Pons (tissue), 1 donor: ENCODE data around the gene THRAP3.
"Not testable (repeated sequence)": the region's sequence is repeated elsewhere in the genome, so short reads cannot be mapped to it uniquely, and the experiment has no call there.

Experiments used
- DNase-seq: peaks from one replicate; pipeline ENCODE4 v3.0.0-alpha.2; 2016; ENCODE audit warnings: low spot score

THRAP3 gene

DNA sequence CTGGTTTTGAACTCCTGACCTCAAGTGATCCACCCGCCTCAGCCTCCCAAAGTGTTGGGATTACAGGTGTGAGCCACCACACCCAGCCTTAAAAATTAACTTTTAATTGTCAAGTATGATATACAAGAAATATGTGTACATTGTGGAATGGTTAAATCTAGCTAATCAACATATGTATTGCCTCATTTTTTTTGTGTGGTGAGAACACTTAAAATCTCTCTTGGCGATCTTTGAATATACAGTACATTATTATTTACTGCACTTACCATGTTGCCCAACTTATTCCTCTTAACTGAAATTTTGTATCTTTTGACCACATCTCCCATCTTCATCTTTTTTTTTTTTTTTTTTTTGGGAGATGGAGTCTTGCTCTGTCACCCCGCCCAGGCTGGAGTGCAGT lies 23.3 kb downstream of the THRAP3 start:
- no peak for DNase-seq

GRCh38 chr1:36248250-36248894 lies 24.1 kb downstream of the THRAP3 start:
- DNase-seq: no peak

- DNase-seq: no peak
Observed at GRCh38 chr1:36251794-36252481, 27.7 kb downstream of the THRAP3 start.

- DNase-seq: not testable (repeated sequence)
Observed at GRCh38 chr1:36252482-36252824, 28.2 kb downstream of the THRAP3 start.

DNA sequence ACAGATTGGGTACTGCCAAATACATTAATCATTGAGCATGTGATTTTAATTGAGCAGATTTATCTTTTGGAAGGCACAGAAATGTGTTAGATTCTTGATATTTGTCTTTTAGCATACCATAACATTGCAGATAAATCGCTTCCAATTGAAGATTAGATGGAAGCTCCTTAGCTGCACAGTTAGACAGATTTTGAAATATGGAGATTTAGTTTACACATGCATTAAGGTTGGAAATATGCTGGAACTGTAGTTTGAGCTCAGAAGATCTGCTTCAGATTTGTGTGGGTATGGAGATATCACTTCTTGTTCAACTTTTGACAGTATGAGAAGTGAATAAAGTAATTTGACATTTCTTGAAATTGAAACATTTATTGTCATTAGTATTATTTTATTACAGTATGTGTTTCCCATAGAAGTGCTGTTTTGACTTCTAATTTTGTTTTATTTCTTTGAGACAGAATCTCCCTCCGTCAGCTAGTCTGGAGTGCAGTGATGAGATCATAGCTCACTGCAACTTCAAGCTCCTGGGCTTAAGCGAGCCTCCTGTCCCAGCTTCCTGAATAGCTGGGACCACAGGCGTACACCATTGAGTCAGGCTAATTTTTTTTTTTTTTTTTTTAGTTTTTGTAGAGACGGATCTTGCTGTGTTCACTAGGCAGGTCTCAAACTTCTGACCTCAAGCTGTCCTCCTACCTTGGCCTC lies 29.1 kb downstream of the THRAP3 start:
- DNase-seq: no peak

GRCh38 chr1:36256558-36257374 lies 32.5 kb downstream of the THRAP3 start:
- DNase-seq: no peak

- DNase-seq: no peak
Observed at GRCh38 chr1:36257375-36257767, 33.1 kb downstream of the THRAP3 start.

DNA sequence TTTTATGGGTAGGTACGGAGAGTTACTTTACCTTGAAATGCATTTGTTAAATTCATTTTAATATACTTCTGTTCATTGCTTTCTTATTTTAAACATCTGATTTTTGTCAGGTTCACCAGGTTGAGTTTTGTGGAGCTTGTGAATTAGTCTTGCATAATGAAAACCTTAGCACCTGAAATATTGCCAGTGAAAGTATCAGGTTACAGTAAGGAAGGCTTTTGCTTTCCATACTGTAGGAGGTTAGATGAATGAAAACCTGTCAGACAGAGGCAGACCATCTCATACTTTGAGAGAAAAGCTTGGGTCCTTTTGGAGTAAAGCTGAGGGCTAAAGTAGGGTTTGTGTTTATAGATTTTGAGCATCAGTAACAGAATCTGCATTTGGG lies 34.7 kb downstream of the THRAP3 start:
- no peak for DNase-seq

GRCh38 chr1:36268981-36269380 lies 44.7 kb downstream of the THRAP3 start:
- no peak for DNase-seq

DNA sequence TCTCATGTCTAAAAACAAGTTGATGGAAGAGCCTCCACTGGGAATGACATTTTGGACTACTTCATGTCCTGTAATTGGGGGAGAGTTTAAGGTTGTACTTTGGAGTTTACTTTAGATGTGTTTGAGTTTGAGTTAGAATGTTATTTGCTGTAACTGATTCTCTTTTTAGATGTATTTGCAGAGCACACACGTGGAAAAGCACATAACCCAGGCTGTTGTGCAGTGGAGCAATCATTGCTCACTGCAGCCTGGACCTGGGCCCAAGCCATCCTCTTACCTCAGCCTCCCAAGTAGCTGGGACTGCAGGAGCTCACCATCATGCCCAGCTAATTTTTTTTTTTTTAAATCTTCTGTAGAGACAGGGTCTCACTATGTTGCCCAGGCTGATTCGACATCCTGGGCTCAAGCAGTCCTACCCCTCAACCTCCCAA lies 45.2 kb downstream of the THRAP3 start:
- DNase-seq: no peak

DNA sequence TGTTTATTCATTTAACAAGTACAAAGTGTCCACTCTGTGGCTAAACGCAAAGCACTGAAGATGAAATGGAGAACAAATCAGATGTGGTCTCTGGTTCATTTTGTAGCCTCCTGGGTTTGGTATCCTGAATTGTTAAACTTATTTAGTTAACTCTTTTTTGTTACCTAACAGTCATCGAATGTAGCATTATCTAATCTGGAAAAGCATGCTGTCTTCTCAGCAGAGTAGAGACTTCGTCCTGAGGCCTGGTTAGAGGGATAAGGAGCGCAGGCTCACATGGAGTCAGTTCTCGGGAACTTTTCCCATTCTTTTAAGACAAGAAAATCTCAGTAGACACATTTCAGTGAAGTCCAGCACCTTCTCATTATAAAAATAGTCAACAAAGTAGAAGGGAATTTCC lies 48.8 kb downstream of the THRAP3 start:
- DNase-seq: no peak

GRCh38 chr1:36274201-36274600 lies 50.0 kb downstream of the THRAP3 start:
- no peak for DNase-seq

- no peak for DNase-seq
Observed at GRCh38 chr1:36276688-36277087, 52.4 kb downstream of the THRAP3 start.

DNA sequence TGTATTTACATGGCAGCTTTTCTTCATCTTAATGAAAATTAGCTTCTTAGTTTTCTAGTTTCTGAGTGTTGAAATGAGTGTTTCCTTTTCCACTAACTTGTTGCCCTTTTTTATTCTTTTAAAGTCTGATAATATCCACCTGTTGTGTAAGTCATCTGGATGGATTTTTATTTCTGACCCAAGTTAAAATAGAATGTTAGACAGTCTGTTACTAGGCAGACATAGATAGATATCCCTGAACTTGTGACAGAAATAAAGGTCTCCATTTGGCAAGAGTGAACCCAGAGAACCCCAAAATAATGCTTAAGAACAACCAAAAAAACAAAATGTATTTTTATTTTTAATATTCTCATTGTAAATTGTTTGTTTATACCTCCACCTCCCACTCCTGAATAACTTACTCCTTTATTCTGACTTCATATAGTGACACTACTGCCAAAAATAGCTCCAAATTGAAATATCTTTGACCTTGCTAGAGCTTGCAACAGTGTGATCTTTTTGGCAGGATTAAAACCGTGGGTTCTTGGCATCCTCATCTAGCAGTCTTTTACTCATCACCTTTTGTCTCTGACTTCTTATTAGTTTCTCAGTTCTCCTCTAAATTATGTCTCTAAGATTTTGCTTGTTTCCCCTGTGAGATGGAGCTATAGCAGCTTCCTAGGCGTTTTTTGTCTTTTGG lies 55.0 kb downstream of the THRAP3 start:
- DNase-seq: no peak

- no peak for DNase-seq
Observed at GRCh38 chr1:36279789-36280296, 55.6 kb downstream of the THRAP3 start.

DNA sequence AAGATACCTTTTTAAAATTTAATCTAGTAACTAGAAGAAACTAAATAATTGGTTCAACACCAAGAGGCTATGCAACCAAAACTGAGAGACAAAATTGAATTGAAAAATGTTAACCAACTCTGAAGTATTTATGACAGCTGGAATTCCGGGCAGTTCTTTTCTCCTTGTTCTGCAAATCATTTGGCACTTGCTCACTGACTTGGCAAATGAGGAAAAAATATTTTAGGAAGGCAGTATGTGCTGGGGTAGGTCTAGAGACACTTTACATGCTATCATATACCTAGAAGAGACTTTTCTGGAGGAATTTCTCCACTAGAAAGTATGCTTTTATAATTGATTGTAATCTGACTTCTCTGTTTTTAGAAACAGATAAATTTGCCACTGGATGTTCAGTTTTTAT lies 59.8 kb downstream of the THRAP3 start:
- DNase-seq: no peak

DNA sequence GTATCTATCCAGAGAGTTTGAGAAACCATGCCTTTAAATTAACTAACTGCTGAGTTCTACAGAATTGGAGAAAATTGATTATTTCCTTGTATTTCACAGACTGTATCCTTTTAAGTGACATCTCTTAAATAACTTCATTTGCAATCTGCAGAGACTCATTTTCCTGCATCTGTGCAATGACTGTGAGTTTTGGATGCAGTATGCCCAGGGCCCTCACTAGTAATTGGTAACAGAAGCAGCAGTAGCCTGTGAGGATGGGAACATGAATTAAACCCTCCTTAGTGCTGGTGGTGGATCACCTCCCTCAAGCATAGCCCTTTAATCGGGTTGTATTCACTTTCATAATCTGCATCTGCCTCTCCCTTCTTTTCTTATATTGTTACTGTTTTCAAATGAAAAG lies 60.3 kb downstream of the THRAP3 start:
- no peak for DNase-seq

- DNase-seq: peak; percentile 93
Observed at GRCh38 chr1:36285443-36286101, 61.3 kb downstream of the THRAP3 start.

GRCh38 chr1:36286802-36287201 lies 62.6 kb downstream of the THRAP3 start:
- DNase-seq: no peak

DNA sequence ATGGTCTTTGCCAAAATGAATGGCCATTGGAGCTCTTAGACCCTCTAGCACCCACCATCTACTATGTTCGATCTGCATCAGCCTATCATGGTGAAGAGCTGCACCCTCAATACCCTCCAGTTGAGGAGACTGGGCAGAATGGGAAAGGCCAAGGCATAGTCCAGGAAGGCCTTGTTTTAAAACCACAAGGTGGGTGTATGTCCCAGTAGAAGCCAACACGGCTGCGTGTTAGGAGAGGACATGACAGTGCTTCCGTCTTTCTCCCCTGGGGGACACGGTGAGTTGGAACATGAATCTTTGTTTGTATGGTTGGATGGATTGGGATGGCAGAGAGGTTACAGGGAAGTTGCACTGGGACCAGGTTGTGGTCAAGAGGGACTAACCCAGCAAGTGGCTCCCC lies 63.4 kb downstream of the THRAP3 start:
- DNase-seq: no peak

GRCh38 chr1:36295390-36295789 lies 71.1 kb downstream of the THRAP3 start:
- DNase-seq: no peak
